PC-3 (cell line): ENCODE measurements around the gene SLF2.

Experiments used
- EZH2 ChIP-seq: fragments of 300-600 bp; sonication (generic); IDR thresholded peaks from one replicate; pipeline ENCODE4 v1.6.1; 2017; ENCODE audit warnings: antibody characterized with exemption, mild to moderate bottlenecking, low read length; ENCODE audit not compliant: unreplicated experiment
- EZH2phosphoT487 ChIP-seq: fragments of 300-600 bp; sonication (generic); IDR thresholded peaks from 2 replicates; pipeline ENCODE4 v1.6.1; 2018; ENCODE audit warnings: mild to moderate bottlenecking, antibody characterized with exemption, low read length, borderline replicate concordance
- TF ChIP-seq, protein P1 (sequence below): fragments of 300-600 bp; sonication (generic); conservative IDR thresholded peaks from 2 replicates; pipeline ENCODE4 v1.5.1; 2017; ENCODE audit warnings: antibody characterized with exemption, low read depth, mild to moderate bottlenecking, low read length

DNA sequence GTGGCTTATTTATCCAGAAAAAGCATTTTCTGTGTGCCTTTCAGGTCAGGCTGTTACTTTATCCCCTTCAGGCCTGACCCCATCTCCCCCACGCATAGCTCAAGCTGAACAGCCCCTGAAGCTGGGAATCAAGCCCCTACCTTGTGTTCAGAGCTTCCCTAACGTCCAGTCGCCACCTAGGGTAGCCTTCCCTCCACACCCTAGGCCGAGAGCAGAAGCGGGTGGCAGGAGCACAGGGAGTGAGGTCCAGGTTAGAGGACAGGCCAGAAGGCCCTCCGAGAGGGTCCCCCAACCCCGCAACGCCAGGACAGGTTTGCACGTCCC, 56.1 kb downstream of the SLF2 start:
- TF ChIP-seq, protein P1, sequence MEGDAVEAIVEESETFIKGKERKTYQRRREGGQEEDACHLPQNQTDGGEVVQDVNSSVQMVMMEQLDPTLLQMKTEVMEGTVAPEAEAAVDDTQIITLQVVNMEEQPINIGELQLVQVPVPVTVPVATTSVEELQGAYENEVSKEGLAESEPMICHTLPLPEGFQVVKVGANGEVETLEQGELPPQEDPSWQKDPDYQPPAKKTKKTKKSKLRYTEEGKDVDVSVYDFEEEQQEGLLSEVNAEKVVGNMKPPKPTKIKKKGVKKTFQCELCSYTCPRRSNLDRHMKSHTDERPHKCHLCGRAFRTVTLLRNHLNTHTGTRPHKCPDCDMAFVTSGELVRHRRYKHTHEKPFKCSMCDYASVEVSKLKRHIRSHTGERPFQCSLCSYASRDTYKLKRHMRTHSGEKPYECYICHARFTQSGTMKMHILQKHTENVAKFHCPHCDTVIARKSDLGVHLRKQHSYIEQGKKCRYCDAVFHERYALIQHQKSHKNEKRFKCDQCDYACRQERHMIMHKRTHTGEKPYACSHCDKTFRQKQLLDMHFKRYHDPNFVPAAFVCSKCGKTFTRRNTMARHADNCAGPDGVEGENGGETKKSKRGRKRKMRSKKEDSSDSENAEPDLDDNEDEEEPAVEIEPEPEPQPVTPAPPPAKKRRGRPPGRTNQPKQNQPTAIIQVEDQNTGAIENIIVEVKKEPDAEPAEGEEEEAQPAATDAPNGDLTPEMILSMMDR, result no peak
- TF ChIP-seq EZH2, result no peak
- no peak for TF ChIP-seq EZH2phosphoT487
